Gastrocnemius medialis (tissue), 4 donors: ENCODE data around the gene LRTM1. TPM values are rescaled to one million over a fixed set of nuclear protein-coding genes. Genes with fewer than 3 reads are reported as not detected.

Experiments used
- ATAC-seq, 2 donors: fragments of 150-250 bp; one replicate each; pipeline ENCODE4 v1.9.1; 2016
- DNase-seq, 2 donors: peaks; one replicate each; pipeline ENCODE4 v3.0.0-alpha.2; 2019
- H3K27ac ChIP-seq, 4 donors: fragments of 200-600 bp; sonication (generic); 1 replicate in 1 of 4; 2 replicates in 3 of 4; pipeline ENCODE4 v1.5.1; 2016 to 2018; ENCODE audit warnings: mild to moderate bottlenecking in 2 of 4, moderate library complexity in 1 of 4
- H3K27me3 ChIP-seq, 3 donors: fragments of 200-600 bp; sonication (generic) in 2 of 3; 1 replicate in 1 of 3; 2 replicates in 2 of 3; pipeline versions ENCODE4 v1.5.1 to v1.6.0; 2016 to 2019; ENCODE audit warnings: mild to moderate bottlenecking in 1 of 3, moderate library complexity in 1 of 3
- H3K36me3 ChIP-seq, 2 donors: fragments of 200-600 bp; sonication (generic) in 1 of 2; one replicate each; pipeline ENCODE4 v1.5.1; 2017 to 2018
- H3K4me1 ChIP-seq, 2 donors: fragments of 200-600 bp; sonication (generic) in 1 of 2; one replicate each; pipeline ENCODE4 v1.5.1; 2016 to 2017; ENCODE audit warnings: mild to moderate bottlenecking in 2 of 2
- H3K4me3 ChIP-seq, 4 donors: fragments of 200-600 bp; sonication (generic) in 3 of 4; 1 replicate in 1 of 4; 2 replicates in 3 of 4; pipeline ENCODE4 v1.5.1; 2016 to 2019; ENCODE audit warnings: mild to moderate bottlenecking in 2 of 4
- H3K9me3 ChIP-seq, 3 donors: fragments of 200-600 bp; sonication (generic) in 2 of 3; 1 replicate in 1 of 3; 2 replicates in 2 of 3; pipeline ENCODE4 v1.5.1; 2016 to 2019
- POLR2A ChIP-seq, 2 donors: fragments of 450-650 bp; IDR thresholded peaks; one replicate each; pipeline ENCODE4 v1.6.1; 2017; ENCODE audit warnings: antibody characterized with exemption in 2 of 2, mild to moderate bottlenecking in 2 of 2, moderate library complexity in 2 of 2
- in situ Hi-C, 4 donors: fragments of 200-750 bp; cut with MboI; loops; one replicate each; pipeline versions ENCODE4 v1.15.0 to v1.8.0; 2017; ENCODE audit warnings: low sequenced_read_pairs in 4 of 4
- intact Hi-C: fragments of 100-400 bp; cut with DNase I; formaldehyde crosslinking; loops from one replicate; pipeline ENCODE4 v1.15.1; 2023; ENCODE audit warnings: low total_unique reads
- total RNA-seq, 4 donors: library from RNA; depleted of rRNA; stranded (reverse); fragments of >200 nt; gene quantifications; one replicate each; pipeline versions ENCODE4 v1.1.0 to v1.2.3, GENCODE V29; 2016
- TF ChIP-seq, protein P1 (sequence below), 5 experiments: fragments of 450-650 bp in 3 of 5; fragments of 200-600 bp in 2 of 5; sonication (generic) in 2 of 5; IDR thresholded peaks in 4 of 5; conservative IDR thresholded peaks in 1 of 5; 1 replicate in 4 of 5; 2 replicates in 1 of 5; pipeline ENCODE4 v1.5.1; 2016 to 2019; ENCODE audit warnings: antibody characterized with exemption in 5 of 5, mild to moderate bottlenecking in 3 of 5, moderate library complexity in 3 of 5

Gene LRTM1
- total RNA-seq, 4 donors from 2014 or later: not detected

DNA sequence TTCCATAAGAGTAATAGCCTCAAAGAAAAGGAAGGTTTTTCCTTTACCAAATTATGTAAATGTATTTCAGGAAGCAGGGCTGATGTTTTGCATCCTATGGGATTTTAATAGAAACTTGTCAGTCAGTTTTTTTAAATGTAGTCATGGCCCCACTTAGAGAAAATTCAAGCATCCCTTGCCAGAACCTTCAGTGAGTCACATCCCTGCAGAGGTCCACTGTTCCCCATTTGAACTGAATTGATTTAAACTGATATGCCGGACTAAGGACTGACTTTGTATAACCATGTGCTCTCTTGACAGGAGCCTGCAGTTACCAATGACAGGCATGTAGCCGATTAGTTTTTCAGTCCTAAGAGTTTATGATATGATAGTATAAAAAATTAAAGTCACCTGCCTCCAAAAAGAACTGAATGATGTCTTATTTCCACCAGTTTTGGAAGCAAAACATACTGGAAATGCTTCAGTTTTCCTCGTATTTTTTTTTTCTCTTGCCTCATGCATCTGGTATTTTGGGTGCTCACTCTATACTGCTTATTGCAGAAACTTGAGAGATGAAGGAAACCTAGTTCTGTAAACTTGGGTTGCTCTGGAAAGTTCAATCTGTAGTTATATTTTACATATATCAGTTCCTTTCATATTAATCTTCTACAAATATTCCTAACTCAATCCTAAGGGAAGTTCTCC lies 30.7 kb downstream of the LRTM1 start:
- in situ Hi-C loops: no loop called here
- DNase-seq: no peak

DNA sequence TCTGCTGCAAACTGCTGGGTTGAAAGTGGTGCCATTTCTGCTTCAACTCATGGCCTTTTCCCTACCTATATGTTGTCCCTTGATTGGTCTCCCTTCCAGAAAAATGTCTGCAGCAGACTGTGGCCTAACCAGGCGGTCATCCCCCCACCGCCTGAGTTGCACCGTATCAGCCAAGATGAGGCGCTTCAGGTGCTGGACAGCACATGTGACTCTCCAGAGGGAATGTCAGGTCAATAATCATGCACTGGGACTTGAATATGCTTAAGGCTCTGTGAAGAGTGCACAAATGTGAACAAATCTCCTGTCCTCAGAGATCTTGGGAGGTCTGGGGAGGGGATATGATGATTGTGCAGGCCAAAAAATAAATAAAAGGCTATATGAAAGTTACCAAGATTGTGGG lies 32.2 kb downstream of the LRTM1 start:
- in situ Hi-C loops (no loop called here), intact Hi-C loops (no loop called here)
- no peaks in the 10 kb centered on the region for H3K27me3 ChIP-seq
- H3K9me3 ChIP-seq: no peaks in the 10 kb centered on the region
- TF ChIP-seq POLR2A (IDR thresholded peaks at IDR 0.05): no peak
- TF ChIP-seq, protein P1, sequence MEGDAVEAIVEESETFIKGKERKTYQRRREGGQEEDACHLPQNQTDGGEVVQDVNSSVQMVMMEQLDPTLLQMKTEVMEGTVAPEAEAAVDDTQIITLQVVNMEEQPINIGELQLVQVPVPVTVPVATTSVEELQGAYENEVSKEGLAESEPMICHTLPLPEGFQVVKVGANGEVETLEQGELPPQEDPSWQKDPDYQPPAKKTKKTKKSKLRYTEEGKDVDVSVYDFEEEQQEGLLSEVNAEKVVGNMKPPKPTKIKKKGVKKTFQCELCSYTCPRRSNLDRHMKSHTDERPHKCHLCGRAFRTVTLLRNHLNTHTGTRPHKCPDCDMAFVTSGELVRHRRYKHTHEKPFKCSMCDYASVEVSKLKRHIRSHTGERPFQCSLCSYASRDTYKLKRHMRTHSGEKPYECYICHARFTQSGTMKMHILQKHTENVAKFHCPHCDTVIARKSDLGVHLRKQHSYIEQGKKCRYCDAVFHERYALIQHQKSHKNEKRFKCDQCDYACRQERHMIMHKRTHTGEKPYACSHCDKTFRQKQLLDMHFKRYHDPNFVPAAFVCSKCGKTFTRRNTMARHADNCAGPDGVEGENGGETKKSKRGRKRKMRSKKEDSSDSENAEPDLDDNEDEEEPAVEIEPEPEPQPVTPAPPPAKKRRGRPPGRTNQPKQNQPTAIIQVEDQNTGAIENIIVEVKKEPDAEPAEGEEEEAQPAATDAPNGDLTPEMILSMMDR (IDR thresholded peaks at IDR 0.05 in 4 of 5, conservative IDR thresholded peaks at IDR 0.05 in 1 of 5): no peak
- no peak overlapping the region for H3K27ac ChIP-seq
- DNase-seq (no peak), ATAC-seq (no peak)
- H3K4me1 ChIP-seq: peaks cover 34 to 44% of the 10 kb centered on the region in 2 donors
- no peak overlapping the region for H3K4me3 ChIP-seq
- H3K36me3 ChIP-seq: no peaks in the 10 kb centered on the region

More for the DNA sequence above, 30.7 kb downstream of the LRTM1 start:
- Histone ChIP-seq H3K27ac (no peak overlapping the region), H3K9me3 (no peaks in the 10 kb centered on the region), H3K36me3 (no peaks in the 10 kb centered on the region), H3K4me3 (no peak overlapping the region), H3K4me1 (peaks cover 36 to 44% of the 10 kb centered on the region in 2 donors), H3K27me3 (no peaks in the 10 kb centered on the region)
- intact Hi-C loops: no loop called here
- TF ChIP-seq, protein P1 (IDR thresholded peaks at IDR 0.05 in 4 of 5, conservative IDR thresholded peaks at IDR 0.05 in 1 of 5): no peak
- no peak for TF ChIP-seq POLR2A (IDR thresholded peaks at IDR 0.05)
- no peak for ATAC-seq

DNA sequence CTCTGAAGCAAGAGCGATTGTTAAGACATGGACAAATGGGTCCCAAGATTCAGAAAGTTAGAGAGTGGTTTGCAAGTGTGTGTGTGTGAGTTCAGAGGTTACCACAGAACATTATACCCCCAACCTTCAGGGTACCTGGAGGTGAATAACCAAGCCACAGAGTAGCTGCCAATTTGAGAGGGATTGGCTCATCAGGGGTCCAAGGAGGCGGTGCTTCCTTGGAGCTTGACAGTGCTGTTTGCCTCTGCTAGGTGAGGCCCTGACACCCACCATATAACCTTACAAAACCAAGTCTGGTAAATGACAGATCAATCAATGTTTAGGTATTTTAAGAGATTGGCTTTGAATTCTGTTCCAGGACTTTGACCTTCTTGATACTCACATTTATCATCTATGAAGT lies 35.7 kb downstream of the LRTM1 start:
- H3K27ac ChIP-seq: peak overlapping the region; percentile 78 to 93 (median 84)
- no peak for DNase-seq
- in situ Hi-C loops (no loop called here), intact Hi-C loops (loop anchor here (5.0 kb wide), 1 partner anchor 60 kb away; no protein-coding TSS in a partner anchor)
- no peak overlapping the region for H3K4me3 ChIP-seq
- H3K9me3 ChIP-seq: no peaks in the 10 kb centered on the region
- no peak for ATAC-seq
- H3K36me3 ChIP-seq: no peaks in the 10 kb centered on the region
- TF ChIP-seq POLR2A (IDR thresholded peaks at IDR 0.05): no peak
- TF ChIP-seq, protein P1 (IDR thresholded peaks at IDR 0.05 in 4 of 5, conservative IDR thresholded peaks at IDR 0.05 in 1 of 5): no peak
- peaks cover 33 to 49% of the 10 kb centered on the region in 2 donors for H3K4me1 ChIP-seq
- H3K27me3 ChIP-seq: no peaks in the 10 kb centered on the region

DNA sequence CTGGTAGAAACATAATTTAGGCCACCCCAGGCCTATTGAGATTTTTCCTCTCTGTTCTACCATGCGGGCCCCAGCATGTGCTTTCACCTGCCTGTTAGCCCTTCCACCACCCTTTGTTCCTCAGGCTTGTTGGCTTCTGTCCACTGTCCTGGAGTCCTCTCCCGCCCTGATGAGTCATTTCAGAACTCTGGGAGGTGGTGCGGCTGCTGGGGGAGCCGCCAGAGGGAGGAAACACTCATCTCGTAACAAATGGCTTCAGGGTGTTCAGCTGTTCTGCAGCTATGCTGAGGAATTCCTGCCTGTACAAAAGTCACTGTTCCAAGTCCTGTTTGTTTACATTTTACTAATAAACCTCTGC lies 36.3 kb downstream of the LRTM1 start:
- intact Hi-C loops (loop anchor here (1.0 to 5.0 kb wide), 4 partner anchors 10 to 61 kb away; no protein-coding TSS in a partner anchor), in situ Hi-C loops (no loop called here)
- peak; percentile 91 to 94 for DNase-seq
- no peak overlapping the region for H3K4me3 ChIP-seq
- no peaks in the 10 kb centered on the region for H3K9me3 ChIP-seq
- peaks cover 33 to 49% of the 10 kb centered on the region in 2 donors for H3K4me1 ChIP-seq
- H3K27ac ChIP-seq: peak overlapping the region; percentile 78 to 93 (median 84)
- peak; percentile 96 to 98 for ATAC-seq
- no peaks in the 10 kb centered on the region for H3K27me3 ChIP-seq
- TF ChIP-seq, protein P1 (IDR thresholded peaks at IDR 0.05 in 4 of 5, conservative IDR thresholded peaks at IDR 0.05 in 1 of 5): peak; percentile 48 to 69 (median 60)
- no peak for TF ChIP-seq POLR2A (IDR thresholded peaks at IDR 0.05)
- H3K36me3 ChIP-seq: no peaks in the 10 kb centered on the region
